ENCODE measurements around the gene IFTAP.
"Not testable (repeated sequence)": the region's sequence is repeated elsewhere in the genome, so short reads cannot be mapped to it uniquely, and the experiment has no call there.

Gene IFTAP

DNA sequence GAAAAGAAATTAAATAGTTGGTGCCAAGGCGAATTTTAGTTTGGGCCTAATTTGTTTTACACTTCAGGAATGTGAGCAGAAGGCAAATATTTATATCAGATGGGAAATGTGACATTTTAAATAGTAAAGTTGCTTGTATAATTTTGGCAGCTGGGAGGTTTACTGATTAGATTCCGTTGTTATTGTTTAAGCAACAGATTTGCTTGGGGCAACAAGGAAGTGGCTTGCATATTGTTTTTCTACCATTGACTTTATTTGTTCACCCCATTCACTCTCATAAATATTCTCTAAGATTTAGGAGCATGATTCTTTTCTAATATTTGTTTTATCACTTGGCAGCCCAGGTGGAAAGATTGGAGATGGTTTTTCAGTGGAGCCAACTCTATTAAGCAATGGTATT lies 44.3 kb downstream of the IFTAP start:
- DNase-seq (ENCODE audit: low spot score), result no peak

DNA sequence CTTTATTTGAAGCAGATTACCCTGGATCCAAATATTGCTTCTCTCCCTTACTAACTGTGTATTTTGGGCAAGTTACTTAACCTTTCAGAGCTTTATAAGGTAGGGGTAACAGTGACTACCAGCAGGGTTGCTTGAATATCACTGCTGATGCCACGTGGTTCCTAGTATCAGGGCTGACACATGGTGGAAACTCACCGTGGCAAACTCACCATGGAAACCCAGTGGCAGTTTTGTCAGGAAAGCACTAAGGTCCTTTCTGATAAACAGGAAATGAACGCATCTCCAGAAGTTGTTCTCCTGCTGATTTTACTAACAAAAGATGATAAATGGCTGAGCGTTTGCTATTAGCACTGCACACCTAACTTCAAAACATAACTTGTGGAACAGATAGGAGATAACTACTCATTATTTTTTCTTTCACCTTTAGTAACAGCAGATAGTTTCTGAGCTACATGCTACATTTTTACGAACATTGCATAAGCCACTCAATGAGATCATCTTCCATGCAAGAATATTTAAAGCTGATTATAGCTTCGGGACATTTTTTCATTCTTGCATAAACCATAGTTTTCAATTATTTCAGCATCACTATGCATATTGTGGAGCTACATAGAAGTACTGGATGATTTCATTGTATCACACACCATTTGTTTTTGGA lies 63.4 kb downstream of the IFTAP start:
- DNase-seq (ENCODE audit: low spot score), result no peak

DNA sequence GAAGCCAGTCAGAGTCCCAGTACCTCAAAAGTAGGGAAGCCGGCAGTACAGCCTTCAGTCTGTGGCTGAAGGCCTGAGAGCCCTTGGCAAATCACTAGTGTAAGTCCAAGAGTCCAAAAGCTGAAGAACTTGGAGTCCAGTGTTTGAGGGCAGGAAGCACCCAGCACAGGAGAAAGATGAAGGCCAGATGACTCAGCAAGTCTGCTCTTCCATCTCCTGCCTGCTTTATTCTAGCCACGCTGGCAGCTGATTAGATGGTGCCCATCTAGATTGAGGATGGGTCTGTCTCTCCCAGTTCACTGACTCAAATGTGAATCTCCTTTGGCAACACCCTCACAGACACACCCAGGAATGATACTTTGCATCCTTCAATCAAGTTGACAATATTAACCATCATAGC lies 67.1 kb downstream of the IFTAP start:
- DNase-seq (ENCODE audit: low spot score), result not testable (repeated sequence)

DNA sequence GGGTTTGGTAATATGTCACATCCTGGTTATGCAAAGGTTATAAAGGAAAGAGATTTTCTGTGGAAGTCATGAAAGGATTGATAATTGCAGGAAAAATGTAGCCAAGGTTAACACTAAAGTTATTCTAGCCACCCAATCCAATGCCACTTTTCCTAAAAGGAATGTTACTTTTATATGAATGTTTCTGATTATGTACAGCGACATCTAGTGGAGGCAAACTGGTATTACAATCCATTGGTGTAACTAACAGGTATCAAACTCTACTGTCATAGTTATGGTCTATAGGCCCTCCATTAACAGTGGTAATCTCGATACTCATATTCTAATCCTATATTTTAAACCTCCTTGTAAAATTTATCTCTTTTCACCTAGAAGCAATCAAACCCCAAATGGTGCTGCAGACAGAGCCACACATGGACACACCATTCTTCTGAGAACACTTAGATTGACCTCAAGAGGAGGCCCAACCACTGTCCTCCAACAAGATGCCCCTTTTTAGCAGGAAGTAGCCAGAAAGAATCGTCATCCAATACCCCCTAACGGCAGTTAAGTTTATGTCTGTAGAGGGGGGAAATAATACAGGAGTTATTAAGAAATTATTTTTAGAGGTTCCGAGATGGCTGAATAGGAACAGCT lies 78.6 kb downstream of the IFTAP start:
- DNase-seq (ENCODE audit: low spot score), result peak; percentile 67

DNA sequence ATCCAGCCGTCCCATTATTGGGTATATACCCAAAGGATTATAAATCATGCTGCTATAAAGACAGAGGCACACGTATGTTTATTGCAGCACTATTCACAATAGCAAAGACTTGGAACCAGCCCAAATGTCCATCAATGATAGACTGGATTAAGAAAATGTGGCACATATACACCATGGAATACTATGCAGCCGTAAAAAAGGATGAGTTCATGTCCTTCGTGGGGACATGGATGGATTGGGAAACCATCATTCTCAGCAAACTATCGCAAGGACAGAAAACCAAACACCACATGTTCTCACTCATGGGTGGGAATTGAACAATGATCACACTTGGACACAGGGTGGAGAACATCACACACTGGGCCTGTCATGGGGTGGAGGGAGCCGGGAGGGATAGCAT lies 85.2 kb downstream of the IFTAP start:
- not testable (repeated sequence) for DNase-seq (ENCODE audit: low spot score)

DNA sequence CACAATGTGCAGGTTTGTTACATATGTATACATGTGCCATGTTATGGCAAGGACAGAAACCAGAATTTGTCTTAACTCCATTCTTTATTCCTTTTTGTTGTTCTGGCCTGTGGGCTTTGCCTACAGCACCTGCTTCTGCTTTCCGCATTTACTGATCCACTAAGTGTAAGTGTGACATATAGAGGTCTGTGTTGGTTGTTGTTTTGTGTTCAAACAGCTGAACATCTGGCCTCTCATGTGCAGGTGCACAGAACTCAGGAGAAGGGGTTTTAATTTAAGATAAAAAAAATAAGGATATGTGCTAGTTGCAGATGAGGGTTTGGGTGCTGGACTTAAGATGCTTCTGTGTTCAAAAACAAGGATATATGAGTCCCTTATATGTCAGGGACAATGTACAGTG lies 89.5 kb downstream of the IFTAP start:
- DNase-seq (ENCODE audit: low spot score), result no peak

DNA sequence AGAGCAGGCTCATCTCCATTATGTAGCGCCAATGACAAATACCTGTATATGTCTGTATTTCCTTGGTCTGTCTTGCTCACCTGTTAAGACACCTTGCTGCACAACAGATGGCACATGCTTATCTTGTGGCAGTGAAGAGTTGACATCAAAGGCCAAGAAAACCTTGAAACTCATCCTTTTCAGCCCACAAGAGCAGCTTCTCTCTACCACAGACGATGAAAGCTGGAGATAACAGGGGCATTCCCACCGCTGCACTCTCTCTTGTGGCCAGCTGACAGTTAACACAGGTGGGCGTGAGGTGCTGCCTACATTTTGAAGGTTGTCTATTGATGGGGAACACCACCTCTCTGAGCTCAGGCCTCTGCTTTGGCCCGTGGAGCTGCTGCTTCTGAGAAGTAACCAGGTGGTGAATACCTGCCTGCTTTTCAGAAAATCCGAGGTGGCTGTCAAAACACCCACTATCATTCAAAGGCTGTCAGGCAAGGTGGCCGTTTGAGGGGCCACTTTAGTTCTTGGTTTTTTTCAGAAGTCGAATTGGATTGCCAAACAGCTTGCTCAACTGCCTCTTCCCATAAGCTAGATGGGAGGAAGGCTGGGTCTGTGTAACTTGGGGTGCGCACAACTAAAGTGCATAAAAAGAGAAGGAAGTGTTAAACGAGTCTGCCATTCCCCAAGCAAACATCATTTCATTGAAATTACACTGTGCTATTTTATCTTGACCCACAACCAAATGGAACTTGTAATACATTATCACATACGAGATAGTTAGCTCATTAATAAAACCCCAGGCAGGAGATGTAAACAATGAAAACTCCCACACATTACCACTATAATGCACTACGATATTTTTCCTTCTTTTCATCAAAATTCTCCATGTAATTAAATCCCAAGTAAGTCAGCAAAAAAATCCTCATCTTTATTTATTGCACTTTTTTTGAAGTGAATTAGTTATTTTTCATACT lies 90.8 kb downstream of the IFTAP start:
- no peak for DNase-seq (ENCODE audit: low spot score)

DNA sequence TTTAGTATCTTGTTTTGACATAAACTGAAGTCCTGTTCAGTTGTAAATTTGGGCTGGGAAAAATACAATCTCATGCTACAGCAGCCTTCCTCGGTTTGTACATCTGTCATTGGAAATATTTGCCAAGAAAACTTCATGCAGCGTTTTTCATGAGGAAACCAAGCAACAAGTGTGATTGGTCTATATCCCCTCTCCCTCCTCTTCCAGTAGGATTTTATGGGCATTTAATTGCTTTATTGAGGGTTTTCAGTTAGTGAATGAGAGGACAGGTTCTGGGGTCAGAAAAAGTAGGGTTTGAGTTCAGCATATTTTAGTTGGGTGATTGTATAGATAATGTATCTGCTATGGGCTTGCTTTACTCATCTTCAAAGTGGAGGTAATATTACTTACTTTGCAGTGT lies 93.8 kb downstream of the IFTAP start:
- no peak for DNase-seq (ENCODE audit: low spot score)

DNA sequence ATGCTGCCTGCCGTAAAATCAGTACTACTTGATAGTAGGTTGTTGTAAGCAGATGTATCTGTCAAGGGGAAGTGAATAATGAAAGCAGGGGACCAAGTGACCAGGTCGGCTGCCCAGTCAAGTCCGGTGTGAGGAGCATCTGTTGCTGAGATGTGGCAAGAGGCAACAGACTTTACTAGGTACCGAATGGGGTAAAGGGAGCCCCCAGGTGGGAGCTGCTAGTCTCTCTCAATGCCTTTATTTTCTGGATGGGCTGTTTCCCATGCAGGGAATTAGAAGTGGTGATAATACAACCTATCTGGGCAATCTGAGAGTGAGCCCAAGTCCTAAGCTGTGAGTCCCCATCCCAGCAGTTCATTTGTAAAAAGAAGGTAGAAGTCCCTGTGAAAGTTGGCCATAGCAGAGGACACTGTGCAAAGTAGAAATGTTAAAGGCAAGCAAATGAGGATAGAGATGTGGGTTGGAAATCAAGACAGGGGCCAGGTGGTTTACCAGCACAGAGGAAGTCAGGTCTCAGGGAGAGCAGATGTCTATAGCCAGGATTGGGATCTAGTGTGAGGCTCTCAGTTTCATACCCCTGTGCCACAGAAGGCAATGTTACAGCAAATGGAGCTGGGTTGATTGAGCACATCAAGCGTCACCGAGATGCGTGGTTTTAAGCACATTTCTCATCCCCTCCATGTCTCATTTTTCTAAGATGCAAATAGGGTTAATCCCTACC lies 94.4 kb downstream of the IFTAP start:
- DNase-seq (ENCODE audit: low spot score), result no peak

DNA sequence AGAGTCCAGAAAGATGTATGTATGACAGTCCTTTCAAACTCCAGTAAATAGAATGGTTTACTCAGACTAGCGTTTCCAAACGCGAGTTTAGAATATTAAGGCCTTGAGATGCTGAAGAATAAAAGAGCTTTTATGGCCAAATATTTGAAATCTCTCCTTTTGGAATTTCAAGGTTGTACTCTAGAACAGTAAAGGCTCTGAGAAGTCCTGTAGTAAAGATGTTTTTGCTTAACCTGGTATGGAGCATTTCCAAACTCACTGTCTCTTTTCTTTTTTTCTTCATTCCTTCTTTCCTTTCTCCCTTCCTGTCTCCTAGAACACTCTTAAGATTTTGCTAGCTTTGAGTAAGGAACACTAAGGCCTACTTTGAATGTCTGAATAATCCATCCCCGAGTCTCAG lies 95.1 kb downstream of the IFTAP start:
- DNase-seq (ENCODE audit: low spot score), result no peak

DNA sequence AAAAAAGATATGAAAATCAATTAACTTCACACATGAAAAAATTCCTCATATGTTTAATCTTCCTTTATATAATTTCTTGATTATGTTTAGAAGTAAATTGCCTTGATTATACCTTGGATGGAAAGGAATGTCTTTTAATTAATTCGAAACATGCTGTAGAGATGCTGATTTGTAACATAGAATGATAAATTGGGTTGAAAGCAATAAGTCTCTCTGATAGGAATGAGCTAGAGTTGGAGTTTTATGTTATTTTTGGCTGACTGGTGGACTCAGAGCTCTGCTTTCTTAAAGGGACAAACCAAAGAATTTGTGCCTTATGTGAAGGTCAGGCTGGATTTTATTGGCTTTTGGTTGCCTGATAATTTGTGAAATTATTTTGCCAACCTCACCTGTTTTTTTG lies 98.4 kb downstream of the IFTAP start:
- DNase-seq (ENCODE audit: low spot score), result no peak

DNA sequence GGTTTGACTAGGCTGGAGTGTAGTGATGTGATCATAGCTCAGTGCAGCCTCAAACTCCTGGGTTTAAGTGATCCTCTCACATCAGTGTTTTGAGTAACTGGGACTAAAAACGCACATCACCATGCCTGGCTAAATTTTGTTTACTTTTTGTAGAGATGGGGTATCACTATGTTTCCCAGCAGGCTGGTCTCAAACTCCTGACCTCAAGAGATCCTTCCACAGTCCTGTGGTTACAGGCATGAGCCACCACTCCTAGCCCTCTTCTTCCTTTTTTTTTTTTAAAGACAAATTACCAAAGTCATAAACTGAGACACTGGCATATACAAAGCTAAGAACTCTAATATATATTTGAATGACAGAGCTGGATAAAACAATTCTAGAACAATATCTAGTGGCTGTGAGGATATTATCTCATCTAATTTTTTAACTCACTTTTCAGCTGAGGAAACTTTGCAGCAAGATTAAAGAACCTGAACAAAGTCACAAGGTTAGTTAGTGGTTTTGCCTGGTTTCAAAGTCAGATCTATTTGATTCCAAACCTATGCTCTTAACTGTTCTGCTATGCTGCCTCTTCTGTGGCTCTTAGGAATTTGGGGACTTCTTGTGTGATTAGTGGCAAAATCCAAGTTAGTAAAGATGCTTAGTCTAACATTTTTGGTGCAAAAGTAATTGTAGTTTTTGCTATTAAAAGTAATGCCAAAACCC lies 99.0 kb downstream of the IFTAP start:
- no peak for DNase-seq (ENCODE audit: low spot score)

DNA sequence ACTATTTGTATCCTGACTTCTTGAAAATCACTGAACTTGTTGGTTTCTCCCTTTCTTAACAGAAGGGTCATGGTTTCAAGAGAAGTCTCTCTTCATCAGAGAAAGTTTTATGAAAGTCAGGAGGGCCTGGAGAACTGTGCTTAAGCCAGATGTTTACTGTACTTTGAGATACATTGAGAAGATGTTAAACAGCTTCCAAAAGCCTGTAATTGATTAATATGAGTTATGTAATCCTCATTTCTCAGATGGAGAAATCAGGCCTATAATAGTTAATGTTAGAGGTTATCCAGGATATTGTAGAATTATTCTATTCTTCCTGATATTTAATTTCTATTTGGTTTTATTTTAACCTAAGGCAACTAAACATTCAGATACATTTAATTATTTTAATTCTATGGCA lies 100.8 kb downstream of the IFTAP start:
- DNase-seq (ENCODE audit: low spot score), result no peak

DNA sequence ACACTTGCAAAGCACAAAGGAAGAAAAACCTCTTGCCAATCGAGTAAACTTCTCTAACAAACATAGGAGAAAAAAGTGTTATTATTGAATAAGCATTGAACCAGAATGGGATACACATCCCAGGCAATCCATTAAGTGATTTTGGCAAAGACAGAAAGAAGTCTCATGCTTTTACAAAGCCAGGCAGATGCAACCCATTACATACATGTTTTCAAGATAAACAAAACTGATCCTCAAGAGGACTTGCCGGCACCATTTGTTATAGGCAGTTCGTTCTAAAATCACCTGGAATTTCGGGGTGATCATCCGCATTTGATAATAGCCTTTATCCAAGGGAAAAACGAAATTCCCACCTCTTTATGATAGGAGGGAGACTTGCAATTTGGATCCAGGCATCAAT lies 101.3 kb downstream of the IFTAP start:
- no peak for DNase-seq (ENCODE audit: low spot score)

DNA sequence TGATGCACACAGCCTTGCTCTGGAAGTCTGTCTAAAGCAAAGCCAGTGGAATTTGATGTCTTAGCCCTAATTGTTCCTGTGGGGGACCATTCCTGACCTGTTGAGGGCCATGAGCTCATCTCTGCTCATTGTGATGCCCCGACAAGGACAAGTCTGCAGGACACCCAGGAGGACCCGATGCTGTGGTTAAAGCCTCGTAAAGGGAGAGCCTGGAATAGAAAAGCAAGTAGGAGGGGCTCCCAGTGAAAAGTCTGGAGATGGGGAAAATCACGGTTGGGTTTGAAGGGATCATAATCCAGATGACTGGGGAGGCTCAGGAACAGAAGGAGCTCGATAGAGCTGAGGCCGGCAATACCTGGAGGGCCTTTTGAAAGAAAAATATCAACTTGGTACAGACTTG lies 102.2 kb downstream of the IFTAP start:
- no peak for DNase-seq (ENCODE audit: low spot score)

DNA sequence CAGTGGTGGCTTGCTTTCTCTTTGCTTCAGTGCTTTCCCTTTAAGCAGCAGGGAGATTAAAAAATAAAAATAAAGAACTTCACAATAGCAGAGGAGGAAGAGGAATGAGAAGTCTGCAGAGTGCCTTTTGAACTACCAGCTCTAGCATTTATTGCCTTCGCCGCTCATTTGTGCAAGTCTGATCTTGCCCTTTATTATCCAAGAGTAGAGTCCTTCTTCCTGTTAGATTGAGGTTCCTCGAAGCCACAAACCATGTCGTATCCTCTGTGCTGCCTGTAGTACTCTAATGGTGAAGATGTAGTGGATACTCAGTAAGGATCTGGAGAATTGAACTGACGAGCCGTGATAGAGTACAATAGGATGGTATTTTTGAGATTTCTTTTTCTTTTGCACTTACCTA lies 105.0 kb downstream of the IFTAP start:
- no peak for DNase-seq (ENCODE audit: low spot score)

DNA sequence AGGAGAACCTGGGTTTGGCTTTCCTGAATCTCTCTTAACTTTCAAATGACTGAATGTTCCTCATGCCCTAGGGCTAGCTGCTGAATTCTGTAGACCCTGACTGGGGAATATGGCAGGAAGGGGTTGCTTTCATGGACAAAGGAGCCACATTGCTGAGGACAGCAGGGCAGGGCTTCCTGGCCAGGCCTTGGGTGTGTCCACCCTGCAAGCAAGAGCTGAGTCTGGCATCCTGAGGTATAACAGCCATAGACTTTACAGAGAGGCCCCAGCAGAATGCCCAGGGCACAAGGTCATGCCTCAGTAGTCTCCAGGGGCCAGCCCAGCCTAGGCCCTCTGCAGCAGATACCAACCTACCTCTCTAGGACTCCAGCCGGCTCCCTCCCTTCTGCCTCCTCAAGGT lies 105.9 kb downstream of the IFTAP start:
- DNase-seq (ENCODE audit: low spot score), result no peak

DNA sequence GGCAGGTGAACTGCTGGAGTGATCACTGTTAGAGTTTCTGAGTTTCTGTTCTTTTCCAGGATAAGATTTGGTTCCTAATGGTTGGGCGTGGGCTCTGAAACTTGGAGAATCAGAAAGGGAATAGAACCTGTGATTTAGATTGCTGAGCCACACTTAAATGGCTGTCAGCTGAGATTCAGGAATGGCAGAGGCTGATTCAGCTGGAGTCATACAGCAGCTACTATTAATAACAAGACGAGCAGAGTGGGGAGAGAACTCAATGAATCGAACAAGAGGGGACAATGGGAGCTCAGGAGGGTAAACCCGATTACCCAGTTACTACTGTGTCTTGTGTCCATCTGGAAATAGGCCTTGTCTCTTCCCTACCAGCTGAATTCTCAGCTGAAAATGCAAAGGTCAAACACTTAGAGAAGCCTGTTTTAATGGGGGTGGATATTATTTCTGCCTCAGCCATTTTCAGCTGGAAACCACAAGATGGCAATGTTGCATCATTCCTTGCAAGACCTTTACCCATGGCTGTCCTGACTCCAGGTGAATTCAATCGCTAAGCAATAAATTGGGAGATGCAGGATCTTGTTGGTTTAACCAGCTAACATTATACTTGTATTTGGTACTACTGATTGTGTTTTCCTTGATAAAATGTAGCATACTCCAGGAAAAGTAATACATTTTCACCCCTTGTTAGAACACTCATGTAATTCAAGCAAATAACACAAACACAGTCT lies 108.2 kb downstream of the IFTAP start:
- peak; percentile 74 for DNase-seq (ENCODE audit: low spot score)

DNA sequence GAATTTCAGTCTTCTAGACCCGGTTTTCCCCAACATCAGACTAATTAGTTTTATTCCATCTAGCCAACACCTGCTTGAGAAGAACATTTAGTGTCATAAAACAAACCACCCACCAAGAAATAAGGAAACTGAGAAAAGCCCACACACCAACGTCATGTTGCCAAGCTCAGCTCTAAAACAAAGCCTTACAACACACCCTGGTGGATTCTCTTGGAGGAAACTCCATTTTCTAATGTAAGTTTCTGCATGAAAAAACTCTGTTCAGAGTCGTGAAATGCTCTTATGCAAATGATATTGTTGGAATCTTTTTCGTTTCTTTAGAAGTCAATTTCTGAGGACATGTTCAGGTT lies 108.7 kb downstream of the IFTAP start:
- no peak for DNase-seq (ENCODE audit: low spot score)

All from kidney tubule cell (primary cell).